ENCODE measurements around the gene KIF3C.
"Not testable (repeated sequence)": the region's sequence is repeated elsewhere in the genome, so short reads cannot be mapped to it uniquely, and the experiment has no call there.

The KIF3C gene

GRCh38 chr2:25998816-25999383 lies 16.6 kb upstream of the KIF3C start:
- not testable (repeated sequence) for DNase-seq

- DNase-seq = no peak
Observed at GRCh38 chr2:25996844-25997243, 14.5 kb upstream of the KIF3C start.

- no peak for DNase-seq
Observed at GRCh38 chr2:25994509-25994908, 12.2 kb upstream of the KIF3C start.

- no peak for DNase-seq
Observed at GRCh38 chr2:25993049-25993448, 10.8 kb upstream of the KIF3C start.

- no peak for DNase-seq
Observed at GRCh38 chr2:25992556-25992955, 10.3 kb upstream of the KIF3C start.

- no peak for DNase-seq
Observed at GRCh38 chr2:25991965-25992364, 9.7 kb upstream of the KIF3C start.

GRCh38 chr2:25989154-25989553 lies 6.9 kb upstream of the KIF3C start:
- no peak for DNase-seq

- no peak for DNase-seq
Observed at GRCh38 chr2:25988134-25988533, 5.8 kb upstream of the KIF3C start.

GRCh38 chr2:25983735-25984134 lies 1.4 kb upstream of the KIF3C start:
- DNase-seq = no peak

GRCh38 chr2:25982968-25983280 lies 627 bp upstream of the KIF3C start:
- no peak for DNase-seq

- DNase-seq = no peak
Observed at GRCh38 chr2:25981596-25982272, 563 bp downstream of the KIF3C start.

GRCh38 chr2:25980951-25981350 lies 1.3 kb downstream of the KIF3C start:
- no peak for DNase-seq

GRCh38 chr2:25980076-25980887 lies 2.0 kb downstream of the KIF3C start:
- DNase-seq = no peak

- no peak for DNase-seq
Observed at GRCh38 chr2:25979001-25979400, 3.3 kb downstream of the KIF3C start.

- DNase-seq = no peak
Observed at GRCh38 chr2:25977768-25978167, 4.5 kb downstream of the KIF3C start.

- no peak for DNase-seq
Observed at GRCh38 chr2:25976983-25977741, 5.1 kb downstream of the KIF3C start.

- DNase-seq = no peak
Observed at GRCh38 chr2:25972049-25972823, 10.1 kb downstream of the KIF3C start.

GRCh38 chr2:25971596-25971995 lies 10.7 kb downstream of the KIF3C start:
- no peak for DNase-seq

GRCh38 chr2:25966531-25967270 lies 15.6 kb downstream of the KIF3C start:
- DNase-seq = no peak

- DNase-seq = no peak
Observed at GRCh38 chr2:25964891-25965290, 17.4 kb downstream of the KIF3C start.

GRCh38 chr2:25960920-25961319 lies 21.4 kb downstream of the KIF3C start:
- no peak for DNase-seq

GRCh38 chr2:25960396-25960795 lies 21.9 kb downstream of the KIF3C start:
- DNase-seq = no peak
